Lower leg skin (tissue), 3 donors: ENCODE measurements around the gene PCNP.

ENCODE experiments used
- POLR2A ChIP-seq, 2 donors: fragments of 450-650 bp; IDR thresholded peaks; one replicate each; pipeline ENCODE4 v1.6.1; 2016 to 2017; ENCODE audit warnings: antibody characterized with exemption in 2 of 2, mild to moderate bottlenecking in 1 of 2, moderate library complexity in 1 of 2
- TF ChIP-seq, protein P1 (sequence below), 3 donors: fragments of 450-650 bp; IDR thresholded peaks; one replicate each; pipeline ENCODE4 v1.5.1; 2016; ENCODE audit warnings: antibody characterized with exemption in 3 of 3, mild to moderate bottlenecking in 3 of 3, moderate library complexity in 2 of 3

DNA sequence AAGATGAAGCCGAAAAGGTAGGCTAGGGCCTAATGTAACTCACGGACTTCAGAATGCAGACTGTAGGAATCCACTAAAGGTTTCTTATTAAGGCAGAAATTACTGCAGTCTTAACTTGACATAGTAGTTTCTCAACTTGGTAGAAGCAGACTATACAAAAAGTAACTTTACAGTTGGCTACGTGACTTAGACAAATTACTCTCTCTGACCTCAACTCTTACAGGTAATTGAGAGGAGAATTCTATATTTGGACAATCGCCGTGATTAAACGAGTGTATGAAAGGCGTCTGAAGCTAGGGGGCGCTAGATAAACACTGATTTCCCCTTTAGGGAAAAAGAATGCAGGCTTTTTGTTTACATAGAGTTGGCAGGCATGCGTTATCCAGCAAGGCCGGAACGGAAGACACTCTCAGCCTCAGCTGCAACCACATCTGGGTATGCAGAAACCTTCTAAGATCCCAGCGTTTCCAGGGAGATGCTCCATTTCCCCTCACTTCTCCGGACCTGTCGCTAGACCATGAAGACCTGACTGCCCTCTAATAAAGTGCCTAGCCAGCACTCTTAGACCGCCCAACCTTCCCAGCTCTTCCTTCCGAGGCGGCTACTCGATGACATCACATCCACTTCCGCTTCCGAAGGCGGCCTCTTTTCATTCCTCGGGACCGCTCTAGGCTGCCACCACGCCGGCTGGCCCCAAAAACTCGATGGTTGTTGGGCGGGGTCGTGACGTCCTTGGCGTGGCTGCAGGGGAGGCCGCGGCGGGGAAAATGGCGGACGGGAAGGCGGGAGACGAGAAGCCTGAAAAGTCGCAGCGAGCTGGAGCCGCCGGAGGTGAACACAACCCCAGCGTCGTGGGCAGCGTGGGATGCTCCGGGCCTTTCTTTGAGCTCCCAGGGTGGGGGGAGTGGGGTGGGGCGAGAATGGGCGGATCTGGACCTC, at the start of gene PCNP:
- peak in 1 of 2 donors; percentile 45 for TF ChIP-seq POLR2A (IDR thresholded peaks at IDR 0.05)
- TF ChIP-seq, protein P1, sequence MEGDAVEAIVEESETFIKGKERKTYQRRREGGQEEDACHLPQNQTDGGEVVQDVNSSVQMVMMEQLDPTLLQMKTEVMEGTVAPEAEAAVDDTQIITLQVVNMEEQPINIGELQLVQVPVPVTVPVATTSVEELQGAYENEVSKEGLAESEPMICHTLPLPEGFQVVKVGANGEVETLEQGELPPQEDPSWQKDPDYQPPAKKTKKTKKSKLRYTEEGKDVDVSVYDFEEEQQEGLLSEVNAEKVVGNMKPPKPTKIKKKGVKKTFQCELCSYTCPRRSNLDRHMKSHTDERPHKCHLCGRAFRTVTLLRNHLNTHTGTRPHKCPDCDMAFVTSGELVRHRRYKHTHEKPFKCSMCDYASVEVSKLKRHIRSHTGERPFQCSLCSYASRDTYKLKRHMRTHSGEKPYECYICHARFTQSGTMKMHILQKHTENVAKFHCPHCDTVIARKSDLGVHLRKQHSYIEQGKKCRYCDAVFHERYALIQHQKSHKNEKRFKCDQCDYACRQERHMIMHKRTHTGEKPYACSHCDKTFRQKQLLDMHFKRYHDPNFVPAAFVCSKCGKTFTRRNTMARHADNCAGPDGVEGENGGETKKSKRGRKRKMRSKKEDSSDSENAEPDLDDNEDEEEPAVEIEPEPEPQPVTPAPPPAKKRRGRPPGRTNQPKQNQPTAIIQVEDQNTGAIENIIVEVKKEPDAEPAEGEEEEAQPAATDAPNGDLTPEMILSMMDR (IDR thresholded peaks at IDR 0.05) = peak in 2 of 3 donors; percentile 12 to 91
